CD4-positive, alpha-beta T cell treated with Interleukin-2 at 100 ng/mL for 4 hours (primary cell): Measurements from ENCODE around the gene GPC6.

Source experiments
- DNase-seq: peaks from one replicate; pipeline ENCODE4 v3.0.0-alpha.2; 2020; ENCODE audit warnings: low spot score

Gene GPC6

GRCh38 chr13:93562676-93563075, 336.1 kb downstream of the GPC6 start:
- no peak for DNase-seq

GRCh38 chr13:93577105-93577504, 350.5 kb downstream of the GPC6 start:
- DNase-seq = no peak

GRCh38 chr13:93589788-93590187, 363.2 kb downstream of the GPC6 start:
- no peak for DNase-seq

- DNase-seq = no peak
These were observed 376.4 kb downstream of the GPC6 start for GRCh38 chr13:93603043-93603442.

GRCh38 chr13:93614776-93615175, 388.2 kb downstream of the GPC6 start:
- DNase-seq = no peak

GRCh38 chr13:93620181-93620765, 393.7 kb downstream of the GPC6 start:
- no peak for DNase-seq

- no peak for DNase-seq
These were observed 394.4 kb downstream of the GPC6 start for GRCh38 chr13:93621051-93621450.

GRCh38 chr13:93621966-93622365, 395.4 kb downstream of the GPC6 start:
- no peak for DNase-seq

GRCh38 chr13:93624311-93624777, 397.7 kb downstream of the GPC6 start:
- DNase-seq = no peak

GRCh38 chr13:93625536-93625935, 398.9 kb downstream of the GPC6 start:
- DNase-seq = no peak

- no peak for DNase-seq
These were observed 401.7 kb downstream of the GPC6 start for GRCh38 chr13:93628136-93628797.

GRCh38 chr13:93635616-93636032, 409.0 kb downstream of the GPC6 start:
- DNase-seq = no peak

- no peak for DNase-seq
These were observed 411.2 kb downstream of the GPC6 start for GRCh38 chr13:93637852-93638251.

- DNase-seq = no peak
These were observed 413.8 kb downstream of the GPC6 start for GRCh38 chr13:93640452-93640851.

- no peak for DNase-seq
These were observed 419.6 kb downstream of the GPC6 start for GRCh38 chr13:93646245-93646644.

GRCh38 chr13:93649496-93649895, 422.9 kb downstream of the GPC6 start:
- no peak for DNase-seq

GRCh38 chr13:93653776-93654175, 427.2 kb downstream of the GPC6 start:
- no peak for DNase-seq

GRCh38 chr13:93655154-93655553, 428.5 kb downstream of the GPC6 start:
- DNase-seq = no peak

- DNase-seq = no peak
These were observed 433.9 kb downstream of the GPC6 start for GRCh38 chr13:93660391-93661063.

GRCh38 chr13:93670866-93671265, 444.3 kb downstream of the GPC6 start:
- DNase-seq = no peak

GRCh38 chr13:93672996-93673395, 446.4 kb downstream of the GPC6 start:
- no peak for DNase-seq

GRCh38 chr13:93673885-93674284, 447.3 kb downstream of the GPC6 start:
- no peak for DNase-seq

- no peak for DNase-seq
These were observed 447.7 kb downstream of the GPC6 start for GRCh38 chr13:93674337-93674755.
